Glutamatergic neuron (in vitro differentiated cells): ENCODE data around the gene FBXW5. TPM values are rescaled to one million over a fixed set of nuclear protein-coding genes. Genes with fewer than 3 reads are reported as not detected.

ENCODE experiments used
- DNase-seq: peaks from one replicate; pipeline ENCODE4 v3.0.0; 2022
- H3K27ac Mint-ChIP-seq: one replicate; pipeline ENCODE4 v1.8.0; 2020; ENCODE audit warnings: mild to moderate bottlenecking, mixed read lengths, inconsistent platforms; ENCODE audit not compliant: unreplicated experiment
- H3K27me3 Mint-ChIP-seq: one replicate; pipeline ENCODE4 v1.8.0; 2020; ENCODE audit warnings: mild to moderate bottlenecking, moderate library complexity, mixed read lengths, inconsistent platforms; ENCODE audit not compliant: unreplicated experiment
- H3K36me3 Mint-ChIP-seq: one replicate; pipeline ENCODE4 v1.8.0; 2020; ENCODE audit warnings: mild to moderate bottlenecking, mixed read lengths, inconsistent platforms; ENCODE audit not compliant: unreplicated experiment
- H3K4me1 Mint-ChIP-seq: one replicate; pipeline ENCODE4 v1.8.0; 2020; ENCODE audit warnings: mild to moderate bottlenecking, low read depth, mixed read lengths, inconsistent platforms; ENCODE audit not compliant: unreplicated experiment
- H3K4me3 Mint-ChIP-seq: one replicate; pipeline ENCODE4 v1.8.0; 2020; ENCODE audit warnings: mild to moderate bottlenecking, mixed read lengths, inconsistent platforms; ENCODE audit not compliant: unreplicated experiment
- H3K9me3 Mint-ChIP-seq: one replicate; pipeline ENCODE4 v1.8.0; 2020; ENCODE audit warnings: mild to moderate bottlenecking, moderate library complexity, mixed read lengths, inconsistent platforms; ENCODE audit not compliant: unreplicated experiment
- total RNA-seq: library from RNA; stranded (reverse); fragmentation: NEBNext Ultra II Directional; extraction: Animal tissue kit (Norgen Biotek cat#: 25700); gene quantifications from one replicate; pipeline ENCODE4 v1.2.1, GENCODE V29; 2021; ENCODE audit not compliant: unreplicated experiment
- TF ChIP-seq, protein P1 (sequence below): fragments of 200-600 bp; sonication (generic); IDR thresholded peaks from one replicate; pipeline ENCODE4 v1.5.0; 2021; ENCODE audit not compliant: partially characterized antibody, unreplicated experiment

The FBXW5 gene
- total RNA-seq, 1 donor from 2014 or later = 77.9 TPM

DNA sequence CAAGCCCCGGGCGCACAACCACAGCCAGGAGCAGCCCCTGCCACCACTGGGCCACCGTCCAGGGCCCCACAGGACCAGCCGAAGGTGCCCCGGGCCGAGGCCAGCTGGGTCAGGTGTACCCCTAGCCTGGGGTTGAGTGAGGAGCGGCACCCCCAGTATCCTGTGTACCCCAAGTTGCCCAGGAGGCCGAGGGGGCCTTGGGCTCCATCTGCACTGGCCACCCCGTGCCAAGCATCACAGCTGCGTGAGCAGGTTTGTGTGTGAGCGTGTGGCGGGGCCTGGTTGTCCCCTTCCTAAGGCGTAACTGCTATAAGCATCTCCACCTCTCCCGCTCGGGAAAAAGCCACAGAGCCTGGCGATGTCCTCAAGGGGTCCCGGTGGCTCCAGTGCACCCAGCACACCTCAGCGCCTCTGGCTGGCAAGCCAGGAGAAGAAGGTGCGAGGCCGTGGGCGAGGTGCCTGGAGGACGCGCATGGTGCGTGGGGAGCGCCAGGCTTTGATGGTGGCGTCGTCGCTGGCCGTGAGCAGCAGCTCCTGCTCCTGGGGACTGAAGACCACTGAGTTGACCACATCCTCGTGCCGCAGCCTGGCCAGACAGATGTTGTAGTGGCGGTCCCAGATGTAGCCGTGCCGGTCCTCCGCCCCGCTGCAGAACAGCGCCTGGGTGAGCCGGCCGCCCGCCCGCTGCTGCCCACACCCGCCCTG lies 3.9 kb downstream of the FBXW5 start:
- TF ChIP-seq, protein P1, sequence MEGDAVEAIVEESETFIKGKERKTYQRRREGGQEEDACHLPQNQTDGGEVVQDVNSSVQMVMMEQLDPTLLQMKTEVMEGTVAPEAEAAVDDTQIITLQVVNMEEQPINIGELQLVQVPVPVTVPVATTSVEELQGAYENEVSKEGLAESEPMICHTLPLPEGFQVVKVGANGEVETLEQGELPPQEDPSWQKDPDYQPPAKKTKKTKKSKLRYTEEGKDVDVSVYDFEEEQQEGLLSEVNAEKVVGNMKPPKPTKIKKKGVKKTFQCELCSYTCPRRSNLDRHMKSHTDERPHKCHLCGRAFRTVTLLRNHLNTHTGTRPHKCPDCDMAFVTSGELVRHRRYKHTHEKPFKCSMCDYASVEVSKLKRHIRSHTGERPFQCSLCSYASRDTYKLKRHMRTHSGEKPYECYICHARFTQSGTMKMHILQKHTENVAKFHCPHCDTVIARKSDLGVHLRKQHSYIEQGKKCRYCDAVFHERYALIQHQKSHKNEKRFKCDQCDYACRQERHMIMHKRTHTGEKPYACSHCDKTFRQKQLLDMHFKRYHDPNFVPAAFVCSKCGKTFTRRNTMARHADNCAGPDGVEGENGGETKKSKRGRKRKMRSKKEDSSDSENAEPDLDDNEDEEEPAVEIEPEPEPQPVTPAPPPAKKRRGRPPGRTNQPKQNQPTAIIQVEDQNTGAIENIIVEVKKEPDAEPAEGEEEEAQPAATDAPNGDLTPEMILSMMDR = no peak
- H3K36me3 Mint-ChIP-seq = no peaks in the 10 kb centered on the region
- no peaks in the 10 kb centered on the region for H3K4me1 Mint-ChIP-seq
- H3K4me3 Mint-ChIP-seq = no peak overlapping the region
- DNase-seq = no peak
- H3K27ac Mint-ChIP-seq = no peak overlapping the region
- peaks cover 16% of the 10 kb centered on the region for H3K9me3 Mint-ChIP-seq
- H3K27me3 Mint-ChIP-seq = peaks cover 5% of the 10 kb centered on the region

DNA sequence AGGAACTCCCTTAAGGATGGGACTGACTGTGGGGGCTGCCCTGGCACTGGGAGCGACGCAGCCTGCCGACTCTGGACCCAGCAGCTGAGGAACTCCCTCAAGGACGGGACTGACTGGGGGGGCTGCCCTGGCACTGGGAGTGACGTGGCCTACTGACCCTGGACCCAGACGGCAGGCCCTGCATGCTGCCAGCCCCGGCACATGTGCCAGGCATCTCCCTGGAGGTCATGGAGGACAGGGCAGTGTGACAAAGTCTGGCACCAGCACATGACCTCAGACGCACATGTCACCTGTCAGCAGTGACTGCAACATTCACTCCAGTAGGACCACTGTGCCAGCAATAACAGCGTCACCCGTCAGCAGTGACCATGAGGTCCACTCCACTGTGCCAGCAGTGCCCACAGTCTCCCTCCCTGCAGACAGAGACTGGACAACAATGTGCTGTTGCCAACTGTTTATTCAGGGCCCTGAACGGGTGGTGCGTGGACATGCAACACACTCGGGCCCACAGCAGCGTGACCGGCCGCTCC lies 4.5 kb downstream of the FBXW5 start:
- TF ChIP-seq, protein P1 = no peak
- Mint-ChIP-seq H3K27ac (no peak overlapping the region), H3K4me1 (no peaks in the 10 kb centered on the region), H3K9me3 (peaks cover 16% of the 10 kb centered on the region), H3K27me3 (peaks cover 5% of the 10 kb centered on the region), H3K4me3 (no peak overlapping the region), H3K36me3 (no peaks in the 10 kb centered on the region)
- DNase-seq = no peak

DNA sequence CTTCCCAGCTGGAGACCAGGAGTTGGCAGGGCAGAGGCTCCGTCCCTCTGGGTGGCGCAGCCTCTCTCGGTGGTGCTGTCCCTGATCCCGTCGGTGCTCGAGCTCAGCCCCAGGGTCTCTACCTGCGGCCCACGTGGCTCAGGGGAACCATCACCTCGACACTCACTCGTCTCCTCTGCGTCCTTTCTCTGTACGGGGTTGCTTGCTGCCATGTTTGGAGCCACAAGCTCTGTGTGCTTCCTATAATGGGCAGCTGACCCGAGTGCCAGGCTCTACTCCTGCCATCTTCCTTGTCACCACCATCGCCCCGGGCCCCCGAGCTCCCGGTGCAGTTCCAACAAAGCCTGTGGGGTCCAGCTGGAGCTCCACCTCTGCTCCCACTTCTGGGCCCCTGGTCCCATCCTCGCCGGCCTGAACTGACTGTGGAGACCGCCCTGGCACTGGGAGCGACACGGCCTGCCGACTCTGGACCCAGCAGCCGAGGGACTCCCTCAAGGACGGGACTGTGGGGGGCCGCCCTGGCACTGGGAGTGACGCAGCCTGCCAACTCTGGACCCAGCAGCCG lies 5.0 kb downstream of the FBXW5 start:
- H3K27me3 Mint-ChIP-seq = peaks cover 5% of the 10 kb centered on the region
- no peak overlapping the region for H3K4me3 Mint-ChIP-seq
- H3K27ac Mint-ChIP-seq = no peak overlapping the region
- H3K36me3 Mint-ChIP-seq = no peaks in the 10 kb centered on the region
- TF ChIP-seq, protein P1 = no peak
- no peak for DNase-seq
- H3K9me3 Mint-ChIP-seq = peaks cover 13% of the 10 kb centered on the region
- no peaks in the 10 kb centered on the region for H3K4me1 Mint-ChIP-seq

DNA sequence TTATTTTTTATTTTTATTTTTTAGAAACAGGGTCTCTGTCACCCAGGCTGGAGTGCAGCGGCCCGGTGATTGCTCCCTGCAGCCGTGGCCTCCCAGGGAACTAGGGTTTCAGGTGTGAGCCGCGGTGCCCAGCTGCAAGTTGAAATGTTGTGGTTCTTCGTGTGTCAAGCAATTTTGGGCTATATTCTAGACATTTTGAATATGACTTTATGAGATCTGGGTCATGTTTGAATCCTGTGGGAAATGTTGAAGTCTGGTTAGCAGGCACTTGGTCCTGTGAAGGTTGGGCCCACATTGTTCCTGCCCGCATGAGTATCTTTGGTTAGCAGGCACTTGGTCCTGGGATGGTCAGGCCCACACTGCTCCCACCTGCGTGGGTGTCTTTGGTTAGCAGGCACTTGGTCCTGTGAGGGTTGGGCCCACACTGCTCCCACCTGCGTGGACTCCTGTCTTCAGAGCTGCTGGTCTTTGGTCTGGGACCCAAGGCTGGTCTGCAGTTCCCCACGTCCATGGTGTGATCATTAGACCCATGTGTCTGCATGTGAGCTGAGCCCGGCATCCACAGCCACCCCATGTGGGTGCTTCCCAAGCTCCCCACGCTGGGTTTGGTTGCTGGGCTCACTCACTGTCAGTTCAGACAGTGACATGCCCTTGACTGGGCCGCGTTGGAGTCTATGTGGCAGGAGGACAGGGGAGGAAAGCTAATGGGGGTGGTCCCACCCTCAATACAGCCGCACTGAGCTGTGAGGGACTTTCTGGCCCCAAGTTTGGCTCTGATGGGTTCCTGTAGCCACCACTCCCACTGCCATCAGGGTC lies 7.1 kb downstream of the FBXW5 start:
- DNase-seq = no peak
- Mint-ChIP-seq H3K36me3 (peaks cover 8% of the 10 kb centered on the region), H3K4me1 (no peaks in the 10 kb centered on the region), H3K27me3 (peaks cover 9% of the 10 kb centered on the region), H3K4me3 (no peak overlapping the region), H3K9me3 (peaks cover 16% of the 10 kb centered on the region), H3K27ac (no peak overlapping the region)
- TF ChIP-seq, protein P1 = no peak
